ENCODE measurements around the gene PADI2.

PADI2 gene

GRCh38 chr1:17136936-17137335 lies 17.7 kb upstream of the PADI2 start:
- ChIA-PET CTCF (no interaction called here), POLR2A (no interaction called here)
- DNase-seq (ENCODE audit: extremely low spot score): no peak
- TF ChIP-seq SUZ12 (IDR thresholded peaks at IDR 0.05) (no peak), LEF1 (IDR thresholded peaks at IDR 0.05; ENCODE audit: borderline replicate concordance) (no peak), ELF4 (IDR thresholded peaks at IDR 0.05) (no peak), HDGF (IDR thresholded peaks at IDR 0.05; ENCODE audit: borderline replicate concordance) (no peak), TARDBP (IDR thresholded peaks at IDR 0.05) (no peak), ZNF384 (IDR thresholded peaks at IDR 0.05) (no peak), ARNT (IDR thresholded peaks at IDR 0.05) (no peak), BHLHE40 (IDR thresholded peaks at IDR 0.05; ENCODE audit: borderline replicate concordance) (no peak), SP1 (IDR thresholded peaks at IDR 0.05) (no peak), FOXK2 (IDR thresholded peaks at IDR 0.05) (no peak)

DNA sequence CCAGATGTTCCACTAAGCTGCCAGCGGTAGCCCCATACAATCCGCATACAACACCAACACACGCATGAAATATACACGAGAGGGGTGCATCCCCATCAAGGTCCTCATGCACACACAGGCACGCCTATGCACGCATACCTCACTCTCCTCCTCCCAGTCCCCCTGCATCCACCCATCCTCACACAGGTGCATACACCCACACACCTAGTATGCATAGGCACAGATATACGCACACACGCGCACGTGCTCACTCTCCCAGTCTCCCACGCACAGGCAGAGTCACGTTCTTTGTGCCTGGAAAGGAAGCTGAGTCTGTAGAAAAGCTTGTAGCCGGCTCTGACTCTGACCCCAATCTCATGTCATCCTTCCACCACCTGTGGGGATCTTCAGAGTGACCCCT lies 16.9 kb upstream of the PADI2 start:
- no peak for TF ChIP-seq FOXK2 (IDR thresholded peaks at IDR 0.05)
- TF ChIP-seq FOXA1 (IDR thresholded peaks at IDR 0.05): no peak
- TF ChIP-seq PKNOX1 (IDR thresholded peaks at IDR 0.05): no peak
- no peak for TF ChIP-seq L3MBTL2 (conservative IDR thresholded peaks at IDR 0.05)
- no peak for TF ChIP-seq FOXM1 (IDR thresholded peaks at IDR 0.05; ENCODE audit: borderline replicate concordance)
- TF ChIP-seq BHLHE40 (IDR thresholded peaks at IDR 0.05; ENCODE audit: borderline replicate concordance): no peak
- no peak for TF ChIP-seq LEF1 (IDR thresholded peaks at IDR 0.05; ENCODE audit: borderline replicate concordance)
- no peak for TF ChIP-seq SUZ12 (IDR thresholded peaks at IDR 0.05)
- no peak for TF ChIP-seq SP1 (IDR thresholded peaks at IDR 0.05)
- TF ChIP-seq HDGF (IDR thresholded peaks at IDR 0.05; ENCODE audit: borderline replicate concordance): no peak
- TF ChIP-seq ELF4 (IDR thresholded peaks at IDR 0.05): no peak
- ChIA-PET CTCF (interaction anchor here (0.5 kb wide), 1 partner anchor 32 kb away, joined by 7 read pairs; no protein-coding TSS in a partner anchor), POLR2A (no interaction called here)
- DNase-seq (ENCODE audit: extremely low spot score): no peak

GRCh38 chr1:17135530-17135929 lies 16.3 kb upstream of the PADI2 start:
- ChIA-PET CTCF (no interaction called here), POLR2A (no interaction called here)
- TF ChIP-seq BHLHE40 (IDR thresholded peaks at IDR 0.05; ENCODE audit: borderline replicate concordance) (no peak), ELF4 (IDR thresholded peaks at IDR 0.05) (no peak)
- DNase-seq (ENCODE audit: extremely low spot score): no peak

- ChIA-PET POLR2A (no interaction called here), CTCF (no interaction called here)
- DNase-seq (ENCODE audit: extremely low spot score): no peak
- TF ChIP-seq FOXM1 (IDR thresholded peaks at IDR 0.05; ENCODE audit: borderline replicate concordance): no peak
These were observed 15.5 kb upstream of the PADI2 start for GRCh38 chr1:17134724-17135123.

- DNase-seq (ENCODE audit: extremely low spot score): no peak
- TF ChIP-seq LEF1 (IDR thresholded peaks at IDR 0.05; ENCODE audit: borderline replicate concordance) (no peak), NFRKB (IDR thresholded peaks at IDR 0.05) (no peak), PKNOX1 (IDR thresholded peaks at IDR 0.05) (no peak), L3MBTL2 (conservative IDR thresholded peaks at IDR 0.05) (no peak), SUZ12 (IDR thresholded peaks at IDR 0.05) (no peak), ZNF384 (IDR thresholded peaks at IDR 0.05) (no peak), FOXA1 (IDR thresholded peaks at IDR 0.05) (no peak), FOXK2 (IDR thresholded peaks at IDR 0.05) (no peak), BHLHE40 (IDR thresholded peaks at IDR 0.05; ENCODE audit: borderline replicate concordance) (no peak), CTBP1 (IDR thresholded peaks at IDR 0.05; ENCODE audit: borderline replicate concordance) (no peak), FOXM1 (IDR thresholded peaks at IDR 0.05; ENCODE audit: borderline replicate concordance) (no peak)
- CTCF ChIA-PET: no interaction called here
- POLR2A ChIA-PET: no interaction called here
These were observed 14.8 kb upstream of the PADI2 start for GRCh38 chr1:17134034-17134433.

GRCh38 chr1:17130138-17130635 lies 10.9 kb upstream of the PADI2 start:
- ChIA-PET CTCF (interaction anchor here (0.7 to 1.2 kb wide), 2 partner anchors 70 to 103 kb away, joined by 3 read pairs; no protein-coding TSS in a partner anchor), POLR2A (no interaction called here)
- TF ChIP-seq FOXA1 (IDR thresholded peaks at IDR 0.05): no peak
- TF ChIP-seq HDGF (IDR thresholded peaks at IDR 0.05; ENCODE audit: borderline replicate concordance): no peak
- TF ChIP-seq ELF4 (IDR thresholded peaks at IDR 0.05): no peak
- TF ChIP-seq ZNF384 (IDR thresholded peaks at IDR 0.05): no peak
- no peak for TF ChIP-seq SUZ12 (IDR thresholded peaks at IDR 0.05)
- no peak for TF ChIP-seq LEF1 (IDR thresholded peaks at IDR 0.05; ENCODE audit: borderline replicate concordance)
- TF ChIP-seq ARNT (IDR thresholded peaks at IDR 0.05): no peak
- DNase-seq (ENCODE audit: extremely low spot score): no peak

DNA sequence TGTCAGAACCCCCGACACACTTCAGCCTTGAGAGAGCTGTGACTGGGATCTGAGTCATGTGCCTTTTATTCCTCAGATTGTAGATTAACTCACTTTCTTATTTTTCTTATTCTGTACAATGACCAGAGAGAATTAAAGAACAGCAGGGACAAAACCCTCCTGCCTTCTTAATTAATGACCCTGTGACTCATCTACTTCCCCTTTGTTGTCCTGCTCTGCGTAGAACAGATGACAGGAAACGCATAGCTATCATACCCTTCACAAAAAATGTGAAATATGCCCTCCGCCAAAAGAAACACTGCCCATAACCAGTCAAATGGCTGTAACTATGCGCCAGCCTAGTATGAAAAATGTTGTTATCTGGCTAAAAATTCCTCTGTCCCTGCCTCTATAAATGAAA lies 9.1 kb upstream of the PADI2 start:
- no peak for DNase-seq (ENCODE audit: extremely low spot score)
- CTCF ChIA-PET: interaction anchor here (0.5 to 0.7 kb wide), 2 partner anchors 108 to 125 kb away, joined by 3 read pairs; no protein-coding TSS in a partner anchor
- TF ChIP-seq L3MBTL2 (conservative IDR thresholded peaks at IDR 0.05) (no peak), HDGF (IDR thresholded peaks at IDR 0.05; ENCODE audit: borderline replicate concordance) (no peak), ELF4 (IDR thresholded peaks at IDR 0.05) (no peak), ZNF384 (IDR thresholded peaks at IDR 0.05) (no peak), FOXA1 (IDR thresholded peaks at IDR 0.05) (no peak), CTBP1 (IDR thresholded peaks at IDR 0.05; ENCODE audit: borderline replicate concordance) (no peak), FOXM1 (IDR thresholded peaks at IDR 0.05; ENCODE audit: borderline replicate concordance) (no peak), LEF1 (IDR thresholded peaks at IDR 0.05; ENCODE audit: borderline replicate concordance) (no peak), SUZ12 (IDR thresholded peaks at IDR 0.05) (no peak), FOXK2 (IDR thresholded peaks at IDR 0.05) (no peak), ARNT (IDR thresholded peaks at IDR 0.05) (no peak), BHLHE40 (IDR thresholded peaks at IDR 0.05; ENCODE audit: borderline replicate concordance) (no peak), TARDBP (IDR thresholded peaks at IDR 0.05) (no peak)
- POLR2A ChIA-PET: interaction anchor here (1.1 kb wide), 1 partner anchor 105 kb away, joined by 5 read pairs; no protein-coding TSS in a partner anchor
